NCI-H345 (cell line): ENCODE results near the gene TMCO6.
"Not testable (repeated sequence)": the region's sequence is repeated elsewhere in the genome, so short reads cannot be mapped to it uniquely, and the experiment has no call there.

Experiments used
- DNase-seq: peaks from one replicate; lab custom pipeline; 2025; lab: John Stamatoyannopoulos, UW

TMCO6 gene

GRCh38 chr5:140630292-140631035 lies 8.8 kb upstream of the TMCO6 start:
- no peak for DNase-seq

- no peak for DNase-seq
These were observed 8.2 kb upstream of the TMCO6 start for GRCh38 chr5:140631036-140631417.

- DNase-seq = no peak
These were observed 7.4 kb upstream of the TMCO6 start for GRCh38 chr5:140631831-140632365.

DNA sequence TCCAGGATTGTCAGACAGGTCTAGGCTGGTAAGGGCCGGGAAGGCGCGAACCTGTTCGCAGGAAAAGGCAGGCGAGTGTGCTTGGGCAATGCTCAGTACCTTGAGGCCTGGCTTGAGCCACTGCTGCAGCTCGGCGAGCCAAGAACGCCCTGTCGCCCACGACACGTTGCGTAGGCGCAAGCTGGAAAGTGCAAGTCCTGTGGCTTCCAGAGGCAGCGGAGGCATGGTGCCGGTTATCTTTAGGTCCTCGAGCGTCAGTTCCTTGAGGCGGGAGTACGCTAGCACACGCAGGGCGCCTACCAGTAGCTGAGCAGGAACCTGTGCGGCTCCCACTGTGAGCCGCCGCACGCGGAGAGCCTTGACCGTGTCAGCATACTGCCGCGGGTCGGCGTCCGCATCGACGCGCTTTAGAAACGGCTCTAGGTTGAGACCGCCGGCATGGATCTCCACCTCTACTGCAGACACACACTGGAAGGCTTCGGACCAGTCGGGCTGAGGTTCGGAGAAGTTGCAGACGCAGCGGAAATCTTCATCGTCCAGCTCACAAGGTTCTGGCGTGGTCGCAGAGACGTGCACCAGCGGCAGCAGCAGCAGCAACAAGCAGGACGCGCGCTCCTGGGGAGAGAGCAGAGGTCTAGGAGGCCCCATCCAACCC lies 6.8 kb upstream of the TMCO6 start:
- DNase-seq = peak; percentile 11

- DNase-seq = no peak
These were observed 6.2 kb upstream of the TMCO6 start, which contains the start of gene CD14 for GRCh38 chr5:140633021-140633471. Gene CD14 (minus strand): TSS chr5:140633175. CDS start chr5:140633071, 104 bp downstream.

GRCh38 chr5:140633501-140633900 lies 5.8 kb upstream of the TMCO6 start:
- DNase-seq = no peak

GRCh38 chr5:140634103-140634502 lies 5.1 kb upstream of the TMCO6 start:
- DNase-seq = no peak

GRCh38 chr5:140635291-140636257 lies 3.7 kb upstream of the TMCO6 start:
- no peak for DNase-seq

- DNase-seq = no peak
These were observed 1.7 kb upstream of the TMCO6 start for GRCh38 chr5:140637371-140638100.

DNA sequence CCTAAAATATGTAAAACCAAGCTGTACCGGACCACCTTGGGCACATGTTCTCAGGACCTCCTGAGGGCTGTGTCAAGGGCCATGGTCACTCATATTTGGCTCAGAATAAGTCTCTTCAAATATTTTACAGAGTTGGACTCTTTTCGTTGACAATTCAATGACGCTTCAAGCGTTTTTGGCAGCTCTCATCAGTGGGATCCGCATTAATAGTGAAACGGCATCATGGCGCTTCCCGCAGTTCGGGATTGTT lies 428 bp upstream of the TMCO6 start:
- DNase-seq = not testable (repeated sequence)

DNA sequence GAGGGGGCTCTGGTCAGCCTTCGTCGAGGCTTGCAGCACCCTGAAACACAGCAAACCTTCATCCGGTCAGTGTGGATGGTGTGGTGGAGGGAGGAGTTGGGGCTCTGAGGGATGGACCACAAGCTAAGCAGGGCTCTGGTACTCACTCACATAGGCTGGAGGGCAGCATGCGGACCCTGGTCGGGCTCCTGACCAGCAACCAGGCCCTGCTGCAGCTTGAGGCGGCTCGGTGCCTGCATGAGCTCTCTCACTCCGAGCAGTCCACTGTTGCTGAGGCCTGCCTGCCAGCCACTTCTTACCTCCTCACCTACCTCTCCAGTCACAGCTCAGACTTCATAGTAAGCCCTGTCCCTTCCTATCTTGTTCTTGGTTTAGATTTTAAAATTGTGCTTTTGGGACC lies 2.5 kb downstream of the TMCO6 start:
- DNase-seq = no peak

GRCh38 chr5:140642718-140643117 lies 3.5 kb downstream of the TMCO6 start:
- DNase-seq = no peak

DNA sequence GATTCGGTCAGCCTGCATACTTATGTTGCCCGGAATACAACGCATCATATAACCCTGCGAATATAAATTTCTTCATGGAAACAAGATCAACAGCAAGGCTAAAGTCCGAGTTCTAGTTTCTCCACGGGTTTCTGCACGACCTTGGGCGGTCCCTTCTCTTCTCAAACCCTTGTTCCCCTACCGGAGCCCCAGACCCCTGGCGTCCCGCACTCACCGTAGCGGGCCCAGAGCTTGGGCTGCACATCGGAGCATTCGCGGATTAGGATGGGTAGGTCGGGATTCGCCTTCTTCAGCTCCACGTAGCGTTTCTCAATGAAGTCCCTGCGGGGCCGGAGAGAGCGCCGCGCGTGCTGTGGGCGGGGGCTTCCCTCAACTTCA lies 7.8 kb downstream of the TMCO6 start:
- no peak for DNase-seq

DNA sequence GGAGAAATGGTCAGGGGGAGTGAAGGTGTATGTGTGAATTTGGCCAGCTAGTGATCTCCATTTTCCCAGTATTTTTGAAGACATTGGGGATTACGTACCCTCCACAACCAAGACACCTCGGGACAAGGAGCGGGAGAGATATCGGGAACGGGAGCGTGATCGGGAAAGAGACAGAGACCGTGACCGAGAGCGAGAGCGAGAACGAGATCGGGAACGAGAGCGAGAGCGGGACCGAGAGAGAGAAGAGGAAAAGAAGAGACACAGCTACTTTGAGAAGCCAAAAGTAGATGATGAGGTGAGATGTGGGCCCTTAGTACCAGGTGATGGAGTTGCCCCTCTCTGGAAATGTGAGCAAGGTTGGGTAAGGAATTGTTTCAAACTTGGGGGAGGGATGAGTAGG lies 19.6 kb downstream of the TMCO6 start:
- no peak for DNase-seq

GRCh38 chr5:140660371-140660770 lies 21.1 kb downstream of the TMCO6 start:
- not testable (repeated sequence) for DNase-seq

DNA sequence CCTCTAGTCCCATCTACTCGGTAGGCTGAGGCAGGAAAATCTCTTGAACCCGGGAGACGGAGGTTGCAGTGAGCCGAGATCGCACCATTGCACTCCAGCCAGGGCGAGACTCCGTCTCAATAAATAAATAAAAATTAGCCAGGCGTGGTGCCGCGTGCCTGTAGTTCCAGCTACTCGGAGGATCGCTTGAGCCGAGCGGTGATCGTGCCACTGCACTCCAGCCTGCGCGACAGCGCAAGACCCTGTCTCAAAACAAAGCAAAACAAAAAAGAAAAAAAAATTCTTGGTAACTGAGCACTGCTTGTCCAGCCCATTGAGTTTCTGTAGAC lies 24.7 kb downstream of the TMCO6 start:
- DNase-seq = no peak

DNA sequence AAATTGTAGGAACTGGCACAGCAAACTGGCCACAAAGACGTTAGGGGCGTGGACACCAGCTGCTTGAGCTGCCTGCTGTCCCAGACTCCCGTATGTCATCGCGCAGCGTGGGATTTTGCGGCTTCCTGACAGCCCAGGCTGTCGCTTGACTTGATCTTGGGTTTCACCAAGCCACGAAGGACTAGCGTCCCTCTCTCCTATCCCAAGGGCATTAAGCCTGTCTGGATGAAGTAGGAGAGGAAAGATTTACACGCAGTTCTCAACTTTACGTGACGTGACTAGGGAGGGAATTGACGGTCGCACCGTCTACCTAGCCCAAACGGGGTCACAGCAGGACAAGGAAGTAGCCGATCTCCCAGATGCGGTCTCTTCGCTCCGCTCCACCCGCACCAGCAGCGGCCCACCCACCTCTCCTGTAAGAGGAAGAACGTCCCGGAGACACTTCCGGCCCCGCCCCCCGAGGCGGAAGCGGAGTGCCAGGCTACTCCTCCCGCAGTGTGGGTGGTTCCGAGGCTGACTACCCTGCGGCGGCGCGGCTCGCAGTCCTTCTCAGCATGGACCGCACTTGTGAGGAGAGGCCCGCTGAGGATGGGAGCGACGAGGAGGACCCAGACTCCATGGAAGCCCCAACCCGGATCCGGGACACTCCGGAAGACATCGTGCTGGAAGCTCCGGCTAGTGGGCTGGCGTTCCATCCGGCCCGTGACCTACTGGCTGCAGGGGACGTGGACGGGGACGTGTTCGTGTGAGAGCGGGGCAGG lies 25.3 kb downstream of the TMCO6 start, which contains the start of gene WDR55:
TSS of gene WDR55 (plus strand) at position 546 of the 761 bp plus-strand sequence. CDS start at position 555, 9 bp downstream.
- DNase-seq = peak; percentile 96

- not testable (repeated sequence) for DNase-seq
These were observed 31.8 kb downstream of the TMCO6 start for GRCh38 chr5:140671035-140671434.

GRCh38 chr5:140671472-140672125 lies 32.3 kb downstream of the TMCO6 start:
- DNase-seq = no peak

DNA sequence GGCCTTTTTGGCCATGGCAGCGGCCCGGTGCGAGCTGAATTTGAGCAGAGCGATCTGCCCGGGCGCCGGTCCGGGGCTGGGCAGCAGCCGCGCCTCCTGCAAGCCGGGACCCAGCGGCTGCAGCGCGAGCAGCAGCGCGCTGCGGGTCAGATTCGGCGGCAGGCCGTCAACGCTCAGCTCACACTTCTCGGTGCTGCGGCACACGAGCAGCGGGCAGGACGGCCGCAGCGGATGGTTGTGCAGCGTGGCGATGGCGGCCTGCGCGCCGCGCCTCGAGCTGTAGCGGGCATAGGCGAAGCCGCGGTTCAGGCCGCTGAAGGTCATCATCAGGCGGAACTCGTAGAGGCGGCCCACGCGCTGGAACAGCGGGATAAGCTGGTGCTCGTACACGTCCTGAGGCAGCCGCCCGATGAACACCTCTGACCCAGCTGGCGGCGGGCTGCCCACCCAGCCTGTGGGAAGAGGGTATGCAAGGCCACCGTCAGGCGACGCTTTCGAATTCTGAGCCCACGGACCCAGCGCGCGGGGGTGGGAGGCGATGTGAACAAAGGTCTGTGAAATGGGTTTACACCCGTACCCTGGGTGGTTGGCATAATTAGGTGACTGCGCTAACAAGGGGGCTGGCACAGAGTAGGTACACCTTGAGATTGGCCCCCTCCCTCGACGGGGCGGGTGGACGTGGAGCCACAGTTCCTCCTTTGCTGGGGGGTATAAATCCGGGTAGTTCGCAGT lies 33.4 kb downstream of the TMCO6 start:
- peak; percentile 1 for DNase-seq
